ENCODE results near the gene KLF6.
A peak's percentile ranks its signal among the peaks of the same experiment; 100 is the strongest.

Gene KLF6

DNA sequence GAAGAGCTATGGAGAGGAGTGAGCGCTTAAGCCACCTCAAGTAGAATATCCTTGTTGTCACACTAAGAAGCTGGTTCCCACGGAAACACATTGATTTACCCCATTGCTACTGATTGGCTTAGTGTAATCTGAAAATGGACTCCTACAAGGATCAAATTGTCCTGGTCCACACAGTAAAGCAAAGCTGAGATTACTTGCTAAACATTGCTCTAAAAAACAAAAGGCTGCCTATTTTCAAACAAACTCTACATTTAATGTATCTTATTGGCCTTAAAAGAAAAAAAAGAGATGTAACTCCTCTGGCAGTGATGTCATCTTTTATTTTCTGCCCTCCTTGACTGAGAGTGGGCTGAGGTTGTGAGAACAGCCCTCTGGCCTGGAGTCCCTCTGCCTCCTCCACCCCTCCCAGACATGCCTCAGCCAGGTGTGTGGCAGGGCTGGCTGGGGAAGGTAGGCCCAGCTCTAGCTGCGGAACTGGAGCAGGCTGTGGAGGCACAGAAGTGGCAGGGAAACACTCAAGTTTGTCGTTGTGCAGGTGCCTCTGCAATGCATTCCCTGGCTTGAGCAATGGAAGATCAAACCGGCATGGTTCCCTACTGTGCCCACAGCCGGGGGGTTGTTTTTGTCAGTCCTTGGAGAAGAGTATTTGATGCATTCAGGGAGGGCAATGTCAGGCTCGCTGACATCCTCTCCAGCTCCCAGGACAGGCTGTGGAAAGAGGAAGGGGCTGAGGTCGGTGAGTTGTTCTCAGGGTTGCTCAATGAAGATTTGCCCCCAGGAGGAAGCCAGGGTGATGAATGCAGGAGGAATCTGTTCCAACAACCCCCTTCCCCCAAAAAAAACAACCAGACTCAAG lies 9.1 kb downstream of the KLF6 start (continued):
- no peak for TF ChIP-seq KLF1 (tag by site-specific recombination; IDR thresholded peaks at IDR 0.05)
- TF ChIP-seq, protein P1, sequence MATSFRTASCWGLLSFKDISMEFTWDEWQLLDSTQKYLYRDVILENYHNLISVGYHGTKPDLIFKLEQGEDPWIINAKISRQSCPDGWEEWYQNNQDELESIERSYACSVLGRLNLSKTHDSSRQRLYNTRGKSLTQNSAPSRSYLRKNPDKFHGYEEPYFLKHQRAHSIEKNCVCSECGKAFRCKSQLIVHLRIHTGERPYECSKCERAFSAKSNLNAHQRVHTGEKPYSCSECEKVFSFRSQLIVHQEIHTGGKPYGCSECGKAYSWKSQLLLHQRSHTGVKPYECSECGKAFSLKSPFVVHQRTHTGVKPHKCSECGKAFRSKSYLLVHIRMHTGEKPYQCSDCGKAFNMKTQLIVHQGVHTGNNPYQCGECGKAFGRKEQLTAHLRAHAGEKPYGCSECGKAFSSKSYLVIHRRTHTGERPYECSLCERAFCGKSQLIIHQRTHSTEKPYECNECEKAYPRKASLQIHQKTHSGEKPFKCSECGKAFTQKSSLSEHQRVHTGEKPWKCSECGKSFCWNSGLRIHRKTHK (tag by site-specific recombination; IDR thresholded peaks at IDR 0.05) = no peak
- no peak for TF ChIP-seq ZNF544 (tag by site-specific recombination; IDR thresholded peaks at IDR 0.05)
- no peak for TF ChIP-seq ZNF785 (tag by site-specific recombination; IDR thresholded peaks at IDR 0.05)
- TF ChIP-seq, protein P2, sequence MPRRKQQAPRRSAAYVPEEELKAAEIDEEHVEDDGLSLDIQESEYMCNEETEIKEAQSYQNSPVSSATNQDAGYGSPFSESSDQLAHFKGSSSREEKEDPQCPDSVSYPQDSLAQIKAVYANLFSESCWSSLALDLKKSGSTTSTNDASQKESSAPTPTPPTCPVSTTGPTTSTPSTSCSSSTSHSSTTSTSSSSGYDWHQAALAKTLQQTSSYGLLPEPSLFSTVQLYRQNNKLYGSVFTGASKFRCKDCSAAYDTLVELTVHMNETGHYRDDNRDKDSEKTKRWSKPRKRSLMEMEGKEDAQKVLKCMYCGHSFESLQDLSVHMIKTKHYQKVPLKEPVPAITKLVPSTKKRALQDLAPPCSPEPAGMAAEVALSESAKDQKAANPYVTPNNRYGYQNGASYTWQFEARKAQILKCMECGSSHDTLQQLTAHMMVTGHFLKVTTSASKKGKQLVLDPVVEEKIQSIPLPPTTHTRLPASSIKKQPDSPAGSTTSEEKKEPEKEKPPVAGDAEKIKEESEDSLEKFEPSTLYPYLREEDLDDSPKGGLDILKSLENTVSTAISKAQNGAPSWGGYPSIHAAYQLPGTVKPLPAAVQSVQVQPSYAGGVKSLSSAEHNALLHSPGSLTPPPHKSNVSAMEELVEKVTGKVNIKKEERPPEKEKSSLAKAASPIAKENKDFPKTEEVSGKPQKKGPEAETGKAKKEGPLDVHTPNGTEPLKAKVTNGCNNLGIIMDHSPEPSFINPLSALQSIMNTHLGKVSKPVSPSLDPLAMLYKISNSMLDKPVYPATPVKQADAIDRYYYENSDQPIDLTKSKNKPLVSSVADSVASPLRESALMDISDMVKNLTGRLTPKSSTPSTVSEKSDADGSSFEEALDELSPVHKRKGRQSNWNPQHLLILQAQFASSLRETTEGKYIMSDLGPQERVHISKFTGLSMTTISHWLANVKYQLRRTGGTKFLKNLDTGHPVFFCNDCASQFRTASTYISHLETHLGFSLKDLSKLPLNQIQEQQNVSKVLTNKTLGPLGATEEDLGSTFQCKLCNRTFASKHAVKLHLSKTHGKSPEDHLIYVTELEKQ (tag by site-specific recombination; IDR thresholded peaks at IDR 0.05; ENCODE audit: borderline replicate concordance) = peak; percentile 25; the same call in 1 of the 2 replicates
- no peak for TF ChIP-seq KLF9 (tag by site-specific recombination; IDR thresholded peaks at IDR 0.05; ENCODE audit: low read depth)
- TF ChIP-seq, protein P3, sequence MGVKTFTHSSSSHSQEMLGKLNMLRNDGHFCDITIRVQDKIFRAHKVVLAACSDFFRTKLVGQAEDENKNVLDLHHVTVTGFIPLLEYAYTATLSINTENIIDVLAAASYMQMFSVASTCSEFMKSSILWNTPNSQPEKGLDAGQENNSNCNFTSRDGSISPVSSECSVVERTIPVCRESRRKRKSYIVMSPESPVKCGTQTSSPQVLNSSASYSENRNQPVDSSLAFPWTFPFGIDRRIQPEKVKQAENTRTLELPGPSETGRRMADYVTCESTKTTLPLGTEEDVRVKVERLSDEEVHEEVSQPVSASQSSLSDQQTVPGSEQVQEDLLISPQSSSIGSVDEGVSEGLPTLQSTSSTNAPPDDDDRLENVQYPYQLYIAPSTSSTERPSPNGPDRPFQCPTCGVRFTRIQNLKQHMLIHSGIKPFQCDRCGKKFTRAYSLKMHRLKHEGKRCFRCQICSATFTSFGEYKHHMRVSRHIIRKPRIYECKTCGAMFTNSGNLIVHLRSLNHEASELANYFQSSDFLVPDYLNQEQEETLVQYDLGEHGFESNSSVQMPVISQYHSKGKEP (tag by site-specific recombination; IDR thresholded peaks at IDR 0.05) = no peak
- TF ChIP-seq ZNF426 (tag by site-specific recombination; IDR thresholded peaks at IDR 0.05) = no peak
- no peak for TF ChIP-seq ZNF404 (tag by site-specific recombination; IDR thresholded peaks at IDR 0.05)
- no peak for TF ChIP-seq ZNF701 (tag by site-specific recombination; IDR thresholded peaks at IDR 0.05)
- no peak for TF ChIP-seq ZNF155 (tag by site-specific recombination; IDR thresholded peaks at IDR 0.05)
- no peak for TF ChIP-seq ZNF433 (tag by site-specific recombination; IDR thresholded peaks at IDR 0.05; ENCODE audit: low read depth)
- TF ChIP-seq ZNF366 (tag by site-specific recombination; conservative IDR thresholded peaks at IDR 0.05) = no peak

DNA sequence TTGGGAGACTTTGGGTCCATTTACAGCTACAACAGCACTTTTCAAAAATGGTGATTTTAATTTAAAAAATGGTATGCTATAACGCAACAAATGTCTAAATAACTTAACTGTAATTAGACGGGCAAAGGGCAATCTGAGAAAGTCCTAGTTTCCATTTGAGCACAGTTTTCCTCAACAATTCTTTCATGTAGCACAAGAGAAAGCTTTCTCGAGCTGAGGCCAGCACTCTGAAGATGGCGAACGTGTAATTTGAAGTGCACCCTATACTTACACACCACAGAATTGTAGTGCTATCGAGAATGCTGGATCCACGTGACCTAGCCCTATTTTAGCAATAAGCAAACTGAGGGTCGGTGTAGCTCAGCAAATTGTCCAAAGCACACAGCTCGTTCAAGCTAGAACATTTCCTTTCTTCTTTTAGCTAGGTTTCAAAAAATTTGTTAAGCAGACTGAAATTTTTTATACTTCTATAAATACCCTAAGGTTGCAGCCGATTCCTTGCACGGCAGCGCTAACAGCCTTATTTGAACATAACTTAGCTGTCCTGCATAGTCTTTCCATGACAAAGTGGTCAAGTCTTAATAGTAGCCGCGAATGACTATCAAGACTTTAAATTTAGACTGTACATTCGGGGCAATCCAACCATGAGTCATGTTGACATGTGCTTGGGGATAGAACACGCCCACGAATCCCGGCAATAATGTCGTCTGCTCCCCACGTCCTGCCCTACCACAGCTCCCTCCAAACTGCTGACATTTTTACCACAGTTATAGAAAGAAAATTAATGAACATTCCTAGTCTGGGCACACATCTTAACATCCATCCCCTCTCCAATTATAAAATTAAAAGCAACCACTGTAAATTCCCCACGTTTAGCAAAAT lies 10.0 kb downstream of the KLF6 start:
- POLR2A ChIA-PET = interaction anchor here (4.2 kb wide), 1 partner anchor 10 kb away, joined by 33 read pairs; the partner anchor contains the start of gene KLF6
- Histone ChIP-seq H3K27ac (ENCODE audit: extremely low read depth, low read depth, low read length) (0 out of 2 replicates have a peak overlapping the region, but pooled peaks have one; percentile 25), H3K4me3 (ENCODE audit: low read depth, low read length) (no peak overlapping the region)

More for the DNA sequence above, 10.0 kb downstream of the KLF6 start:
- CTCF ChIA-PET = interaction anchor here (0.6 to 0.7 kb wide), 3 partner anchors 76 to 98 kb away, joined by 3 to 4 read pairs (median 3); no protein-coding TSS in a partner anchor
- Histone ChIP-seq H3K9me3 (ENCODE audit: control insufficient read depth, insufficient read depth, low read depth, low read length) (no peaks in the 10 kb centered on the region), H3K4me1 (ENCODE audit: control insufficient read depth, insufficient read depth, low read length) (peaks cover 13% of the 10 kb centered on the region), H3K36me3 (ENCODE audit: control insufficient read depth in 2 of 2, insufficient read depth in 1 of 2, low read length in 2 of 2) (peaks cover 0 to 31% of the 10 kb centered on the region in 2 experiments; a peak in 2 of 3 replicates)
- no peak for TF ChIP-seq ZNF658 (tag by site-specific recombination; IDR thresholded peaks at IDR 0.05)
- TF ChIP-seq ZNF23 (tag by site-specific recombination; IDR thresholded peaks at IDR 0.05; ENCODE audit: borderline replicate concordance) = no peak
- peak; percentile 68; the same call in 1 of the 2 replicates for TF ChIP-seq KLF9 (tag by site-specific recombination; IDR thresholded peaks at IDR 0.05; ENCODE audit: low read depth)
- peak; percentile 79 for TF ChIP-seq KLF10 (tag by site-specific recombination; IDR thresholded peaks at IDR 0.05)
- TF ChIP-seq ZFHX2 (tag by site-specific recombination; conservative IDR thresholded peaks at IDR 0.05) = peak; percentile 64
- TF ChIP-seq, protein P2 (tag by site-specific recombination; IDR thresholded peaks at IDR 0.05; ENCODE audit: borderline replicate concordance) = peak; percentile 10; the same call in 1 of the 2 replicates
- 0 out of 2 replicates have a peak, but pooled peaks have one; percentile 65 for TF ChIP-seq MZF1 (tag by site-specific recombination; IDR thresholded peaks at IDR 0.05; ENCODE audit: borderline replicate concordance)
- peak; percentile 30; the same call in 1 of the 2 replicates for TF ChIP-seq EGR2 (tag by site-specific recombination; IDR thresholded peaks at IDR 0.05; ENCODE audit: low read depth)
